GM23338 (cell line): ENCODE measurements around the gene CSNK1E. TPM values are rescaled to one million over a fixed set of nuclear protein-coding genes. Genes with fewer than 3 reads are reported as not detected.

Source experiments
- ATAC-seq: fragments of 200-7000 bp; cut with Tn5 transposase; 3 replicates; pipeline ENCODE4 v1.9.1; 2020
- DNase-seq: peaks from one replicate; pipeline ENCODE4 v3.0.0-alpha.2; 2015; ENCODE audit warnings: low spot score
- H2AFZ ChIP-seq: fragments of 200-600 bp; sonication (generic); 2 replicates; pipeline ENCODE4 v1.8.0; 2016; ENCODE audit warnings: antibody characterized with exemption, mild to moderate bottlenecking, moderate library complexity
- H3F3A ChIP-seq: fragments of 200-600 bp; sonication (generic); replicated peaks from 2 replicates; pipeline ENCODE4 v1.8.0; 2017; ENCODE audit warnings: antibody characterized with exemption, mixed run types, low read depth
- H3K27ac ChIP-seq: fragments of 200-600 bp; sonication (generic); 2 replicates; pipeline ENCODE4 v1.6.1; 2016; ENCODE audit warnings: low read depth
- H3K27me3 ChIP-seq: fragments of 200-600 bp; sonication (generic); 2 replicates; pipeline ENCODE4 v1.8.0; 2016; ENCODE audit warnings: mild to moderate bottlenecking, mixed run types, moderate library complexity; ENCODE audit not compliant: insufficient read depth
- H3K36me3 ChIP-seq: fragments of 200-600 bp; sonication (generic); 2 replicates; pipeline ENCODE4 v1.8.0; 2016; ENCODE audit warnings: mild to moderate bottlenecking; ENCODE audit not compliant: insufficient read depth
- H3K4me1 ChIP-seq: fragments of 200-600 bp; sonication (generic); 2 replicates; pipeline ENCODE4 v1.8.0; 2016; ENCODE audit warnings: mild to moderate bottlenecking, moderate library complexity; ENCODE audit not compliant: insufficient read depth
- H3K4me2 ChIP-seq: fragments of 200-600 bp; sonication (generic); 2 replicates; pipeline ENCODE4 v1.7.1; 2017; ENCODE audit warnings: mixed run types
- H3K4me3 ChIP-seq: fragments of 200-600 bp; sonication (generic); 2 replicates; pipeline ENCODE4 v1.6.1; 2016; ENCODE audit warnings: mixed run types
- H3K79me2 ChIP-seq: fragments of 200-600 bp; sonication (generic); replicated peaks from 2 replicates; pipeline ENCODE4 v1.8.0; 2017; ENCODE audit warnings: mild to moderate bottlenecking; ENCODE audit not compliant: insufficient read depth
- H3K9me2 ChIP-seq: fragments of 200-600 bp; sonication (generic); 2 replicates; pipeline ENCODE4 v1.8.0; 2017; ENCODE audit not compliant: insufficient read depth
- H4K20me1 ChIP-seq: fragments of 200-600 bp; sonication (generic); replicated peaks from 2 replicates; pipeline ENCODE4 v1.8.0; 2017; ENCODE audit warnings: mild to moderate bottlenecking; ENCODE audit not compliant: insufficient read depth
- H3K27ac Mint-ChIP-seq: 2 replicates; pipeline ENCODE4 v1.8.0; 2020; ENCODE audit warnings: inconsistent platforms, mild to moderate bottlenecking, moderate library complexity, mixed read lengths
- H3K27me3 Mint-ChIP-seq: 3 replicates; pipeline ENCODE4 v1.8.0; 2022; ENCODE audit warnings: low read depth, mild to moderate bottlenecking, moderate library complexity, mixed read lengths, inconsistent platforms; ENCODE audit not compliant: insufficient read depth, poor library complexity
- H3K36me3 Mint-ChIP-seq: 3 replicates; pipeline ENCODE4 v1.8.0; 2021; ENCODE audit warnings: low read depth, mild to moderate bottlenecking, inconsistent platforms, moderate library complexity, mixed read lengths
- H3K4me1 Mint-ChIP-seq: 3 replicates; pipeline ENCODE4 v1.8.0; 2020; ENCODE audit warnings: mild to moderate bottlenecking, inconsistent platforms, mixed read lengths
- H3K4me3 Mint-ChIP-seq: 3 replicates; pipeline ENCODE4 v1.8.0; 2021; ENCODE audit warnings: moderate library complexity, mild to moderate bottlenecking, inconsistent platforms, mixed read lengths
- H3K9me3 Mint-ChIP-seq: 3 replicates; pipeline ENCODE4 v1.8.0; 2020; ENCODE audit warnings: moderate library complexity, mild to moderate bottlenecking, inconsistent platforms, mixed read lengths
- CREB1 ChIP-seq: fragments of 250-450 bp; sonication (Bioruptor Pico); IDR thresholded peaks from 2 replicates; pipeline ENCODE4 v1.5.0; 2020; ENCODE audit warnings: low read depth, mild to moderate bottlenecking, moderate library complexity
- EZH2 ChIP-seq: fragments of 200-600 bp; sonication (generic); IDR thresholded peaks from one replicate; pipeline ENCODE4 v1.8.0; 2017; ENCODE audit warnings: antibody characterized with exemption, mild to moderate bottlenecking, low read depth; ENCODE audit not compliant: unreplicated experiment
- EZH2phosphoT487 ChIP-seq: fragments of 200-600 bp; sonication (generic); IDR thresholded peaks from one replicate; pipeline ENCODE4 v1.8.1; 2018; ENCODE audit warnings: antibody characterized with exemption; ENCODE audit not compliant: unreplicated experiment
- JUNB ChIP-seq: IDR thresholded peaks from one replicate; pipeline ENCODE4 v1.6.1; 2016; ENCODE audit warnings: antibody characterized with exemption; ENCODE audit not compliant: unreplicated experiment
- NANOG ChIP-seq: IDR thresholded peaks from 2 replicates; pipeline ENCODE4 v1.6.1; 2016; ENCODE audit warnings: antibody characterized with exemption, borderline replicate concordance
- POLR2AphosphoS5 ChIP-seq: IDR thresholded peaks from 2 replicates; pipeline ENCODE4 v1.6.1; 2016; ENCODE audit warnings: antibody characterized with exemption, low read depth
- STAT1 ChIP-seq: IDR thresholded peaks from one replicate; pipeline ENCODE4 v1.6.1; 2016; ENCODE audit warnings: antibody characterized with exemption; ENCODE audit not compliant: unreplicated experiment
- ZNF114 ChIP-seq: fragments of 250-450 bp; sonication (Bioruptor Pico); IDR thresholded peaks from 2 replicates; pipeline ENCODE4 v1.5.0; 2020; ENCODE audit warnings: mild to moderate bottlenecking, moderate library complexity
- ZNF331 ChIP-seq: fragments of 250-450 bp; sonication (Bioruptor Pico); IDR thresholded peaks from 2 replicates; pipeline ENCODE4 v1.5.0; 2020; ENCODE audit warnings: low read depth, mild to moderate bottlenecking, moderate library complexity
- polyA plus RNA-seq: library from polyadenylated mRNA; unstranded; fragments of >200 nt; fragmentation: Nextera tagmentation; extraction: Ambion mirVana; gene quantifications from 2 replicates; pipeline ENCODE4 v1.2.1, GENCODE V29; 2016
- total RNA-seq: library from RNA; depleted of rRNA; stranded (reverse); fragments of >200 nt; shearing (Covaris generic); gene quantifications from 2 replicates; pipeline ENCODE4 v1.2.3, GENCODE V29; 2014
- TF ChIP-seq, protein P1 (sequence below), 2 experiments: fragments of 200-600 bp in 1 of 2; sonication (generic) in 1 of 2; conservative IDR thresholded peaks; 2 replicates each; pipeline versions ENCODE4 v1.5.1 to v1.6.1; 2016 to 2017; ENCODE audit warnings: antibody characterized with exemption in 2 of 2, low read depth in 2 of 2, mild to moderate bottlenecking in 2 of 2, moderate library complexity in 1 of 2
- TF ChIP-seq, protein P2 (sequence below): fragments of 250-450 bp; sonication (Bioruptor Pico); IDR thresholded peaks from 2 replicates; pipeline ENCODE4 v1.5.0; 2020; ENCODE audit warnings: mild to moderate bottlenecking, moderate library complexity
- TF ChIP-seq, protein P3 (sequence below): IDR thresholded peaks from 2 replicates; pipeline ENCODE4 v1.6.1; 2016; ENCODE audit warnings: antibody characterized with exemption
- TF ChIP-seq, protein P4 (sequence below): IDR thresholded peaks from one replicate; pipeline ENCODE4 v1.6.1; 2018; ENCODE audit warnings: antibody characterized with exemption; ENCODE audit not compliant: unreplicated experiment

CSNK1E gene
- total and polyA plus RNA-seq, 2 experiments from 2014 or later: 180 to 259 TPM

DNA sequence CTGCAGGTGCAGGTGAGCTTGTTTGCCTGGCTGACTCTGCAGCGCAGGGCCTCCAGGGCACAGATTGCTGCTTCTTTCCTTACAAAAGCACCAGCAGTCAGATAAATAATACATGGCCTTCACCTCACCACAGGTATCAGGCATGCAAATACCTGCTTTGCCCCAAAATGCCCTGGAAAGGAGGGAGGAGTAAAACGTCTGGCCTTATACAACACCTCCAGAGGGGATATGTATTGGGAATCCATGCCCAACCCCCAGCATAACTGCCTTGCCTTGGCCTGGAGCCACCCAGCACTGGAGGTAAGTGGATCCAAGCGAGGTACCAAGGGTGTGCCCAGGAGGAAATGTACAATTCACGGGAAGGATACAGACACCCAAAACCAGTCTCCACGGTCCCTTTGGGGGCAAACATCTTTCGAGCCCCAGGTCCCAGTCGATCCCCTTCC, 45.3 kb downstream of the CSNK1E start:
- Mint-ChIP-seq H3K36me3 (0 out of 3 replicates have a peak, but pooled peaks cover 2% of the 10 kb centered on the region), H3K27me3 (peaks cover 24% of the 10 kb centered on the region), H3K4me3 (peak overlapping the region; percentile 92), H3K27ac (peak overlapping the region; percentile 67; the same call in 1 of the 2 replicates), H3K9me3 (no peaks in the 10 kb centered on the region), H3K4me1 (peaks cover 41% of the 10 kb centered on the region)
- Histone ChIP-seq H3K4me3 (peak overlapping the region; percentile 75), H3K36me3 (no peaks in the 10 kb centered on the region), H4K20me1 (peaks cover 44% of the 10 kb centered on the region), H3K4me2 (peak overlapping the region; percentile 95), H3K27ac (no peak overlapping the region), H2AFZ (no peak overlapping the region), H3K4me1 (peaks cover 18% of the 10 kb centered on the region), H3K27me3 (peaks cover 9% of the 10 kb centered on the region; the same call in 1 of the 2 replicates), H3K79me2 (peaks cover 56% of the 10 kb centered on the region), H3K9me2 (no peaks in the 10 kb centered on the region), H3F3A (peaks cover 15% of the 10 kb centered on the region)
- peak; percentile 75 for DNase-seq
- no peak for TF ChIP-seq POLR2AphosphoS5
- TF ChIP-seq, protein P1, sequence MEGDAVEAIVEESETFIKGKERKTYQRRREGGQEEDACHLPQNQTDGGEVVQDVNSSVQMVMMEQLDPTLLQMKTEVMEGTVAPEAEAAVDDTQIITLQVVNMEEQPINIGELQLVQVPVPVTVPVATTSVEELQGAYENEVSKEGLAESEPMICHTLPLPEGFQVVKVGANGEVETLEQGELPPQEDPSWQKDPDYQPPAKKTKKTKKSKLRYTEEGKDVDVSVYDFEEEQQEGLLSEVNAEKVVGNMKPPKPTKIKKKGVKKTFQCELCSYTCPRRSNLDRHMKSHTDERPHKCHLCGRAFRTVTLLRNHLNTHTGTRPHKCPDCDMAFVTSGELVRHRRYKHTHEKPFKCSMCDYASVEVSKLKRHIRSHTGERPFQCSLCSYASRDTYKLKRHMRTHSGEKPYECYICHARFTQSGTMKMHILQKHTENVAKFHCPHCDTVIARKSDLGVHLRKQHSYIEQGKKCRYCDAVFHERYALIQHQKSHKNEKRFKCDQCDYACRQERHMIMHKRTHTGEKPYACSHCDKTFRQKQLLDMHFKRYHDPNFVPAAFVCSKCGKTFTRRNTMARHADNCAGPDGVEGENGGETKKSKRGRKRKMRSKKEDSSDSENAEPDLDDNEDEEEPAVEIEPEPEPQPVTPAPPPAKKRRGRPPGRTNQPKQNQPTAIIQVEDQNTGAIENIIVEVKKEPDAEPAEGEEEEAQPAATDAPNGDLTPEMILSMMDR (conservative IDR thresholded peaks at IDR 0.05; ENCODE audit: low read depth in 2 of 2): no peak
- no peak for TF ChIP-seq CREB1 (CRISPR knock-in tag)
- TF ChIP-seq, protein P2, sequence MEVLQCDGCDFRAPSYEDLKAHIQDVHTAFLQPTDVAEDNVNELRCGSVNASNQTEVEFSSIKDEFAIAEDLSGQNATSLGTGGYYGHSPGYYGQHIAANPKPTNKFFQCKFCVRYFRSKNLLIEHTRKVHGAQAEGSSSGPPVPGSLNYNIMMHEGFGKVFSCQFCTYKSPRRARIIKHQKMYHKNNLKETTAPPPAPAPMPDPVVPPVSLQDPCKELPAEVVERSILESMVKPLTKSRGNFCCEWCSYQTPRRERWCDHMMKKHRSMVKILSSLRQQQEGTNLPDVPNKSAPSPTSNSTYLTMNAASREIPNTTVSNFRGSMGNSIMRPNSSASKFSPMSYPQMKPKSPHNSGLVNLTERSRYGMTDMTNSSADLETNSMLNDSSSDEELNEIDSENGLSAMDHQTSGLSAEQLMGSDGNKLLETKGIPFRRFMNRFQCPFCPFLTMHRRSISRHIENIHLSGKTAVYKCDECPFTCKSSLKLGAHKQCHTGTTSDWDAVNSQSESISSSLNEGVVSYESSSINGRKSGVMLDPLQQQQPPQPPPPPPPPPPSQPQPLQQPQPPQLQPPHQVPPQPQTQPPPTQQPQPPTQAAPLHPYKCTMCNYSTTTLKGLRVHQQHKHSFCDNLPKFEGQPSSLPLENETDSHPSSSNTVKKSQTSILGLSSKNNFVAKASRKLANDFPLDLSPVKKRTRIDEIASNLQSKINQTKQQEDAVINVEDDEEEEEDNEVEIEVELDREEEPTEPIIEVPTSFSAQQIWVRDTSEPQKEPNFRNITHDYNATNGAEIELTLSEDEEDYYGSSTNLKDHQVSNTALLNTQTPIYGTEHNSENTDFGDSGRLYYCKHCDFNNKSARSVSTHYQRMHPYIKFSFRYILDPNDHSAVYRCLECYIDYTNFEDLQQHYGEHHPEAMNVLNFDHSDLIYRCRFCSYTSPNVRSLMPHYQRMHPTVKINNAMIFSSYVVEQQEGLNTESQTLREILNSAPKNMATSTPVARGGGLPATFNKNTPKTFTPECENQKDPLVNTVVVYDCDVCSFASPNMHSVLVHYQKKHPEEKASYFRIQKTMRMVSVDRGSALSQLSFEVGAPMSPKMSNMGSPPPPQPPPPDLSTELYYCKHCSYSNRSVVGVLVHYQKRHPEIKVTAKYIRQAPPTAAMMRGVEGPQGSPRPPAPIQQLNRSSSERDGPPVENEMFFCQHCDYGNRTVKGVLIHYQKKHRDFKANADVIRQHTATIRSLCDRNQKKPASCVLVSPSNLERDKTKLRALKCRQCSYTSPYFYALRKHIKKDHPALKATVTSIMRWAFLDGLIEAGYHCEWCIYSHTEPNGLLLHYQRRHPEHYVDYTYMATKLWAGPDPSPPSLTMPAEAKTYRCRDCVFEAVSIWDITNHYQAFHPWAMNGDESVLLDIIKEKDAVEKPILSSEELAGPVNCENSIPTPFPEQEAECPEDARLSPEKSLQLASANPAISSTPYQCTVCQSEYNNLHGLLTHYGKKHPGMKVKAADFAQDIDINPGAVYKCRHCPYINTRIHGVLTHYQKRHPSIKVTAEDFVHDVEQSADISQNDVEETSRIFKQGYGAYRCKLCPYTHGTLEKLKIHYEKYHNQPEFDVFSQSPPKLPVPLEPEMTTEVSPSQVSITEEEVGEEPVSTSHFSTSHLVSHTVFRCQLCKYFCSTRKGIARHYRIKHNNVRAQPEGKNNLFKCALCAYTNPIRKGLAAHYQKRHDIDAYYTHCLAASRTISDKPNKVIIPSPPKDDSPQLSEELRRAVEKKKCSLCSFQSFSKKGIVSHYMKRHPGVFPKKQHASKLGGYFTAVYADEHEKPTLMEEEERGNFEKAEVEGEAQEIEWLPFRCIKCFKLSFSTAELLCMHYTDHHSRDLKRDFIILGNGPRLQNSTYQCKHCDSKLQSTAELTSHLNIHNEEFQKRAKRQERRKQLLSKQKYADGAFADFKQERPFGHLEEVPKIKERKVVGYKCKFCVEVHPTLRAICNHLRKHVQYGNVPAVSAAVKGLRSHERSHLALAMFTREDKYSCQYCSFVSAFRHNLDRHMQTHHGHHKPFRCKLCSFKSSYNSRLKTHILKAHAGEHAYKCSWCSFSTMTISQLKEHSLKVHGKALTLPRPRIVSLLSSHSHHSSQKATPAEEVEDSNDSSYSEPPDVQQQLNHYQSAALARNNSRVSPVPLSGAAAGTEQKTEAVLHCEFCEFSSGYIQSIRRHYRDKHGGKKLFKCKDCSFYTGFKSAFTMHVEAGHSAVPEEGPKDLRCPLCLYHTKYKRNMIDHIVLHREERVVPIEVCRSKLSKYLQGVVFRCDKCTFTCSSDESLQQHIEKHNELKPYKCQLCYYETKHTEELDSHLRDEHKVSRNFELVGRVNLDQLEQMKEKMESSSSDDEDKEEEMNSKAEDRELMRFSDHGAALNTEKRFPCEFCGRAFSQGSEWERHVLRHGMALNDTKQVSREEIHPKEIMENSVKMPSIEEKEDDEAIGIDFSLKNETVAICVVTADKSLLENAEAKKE (CRISPR knock-in tag): no peak
- no peak for TF ChIP-seq EZH2
- no peak for TF ChIP-seq ZNF331 (CRISPR knock-in tag)
- no peak for TF ChIP-seq STAT1
- TF ChIP-seq JUNB: no peak
- TF ChIP-seq ZNF114 (CRISPR knock-in tag): no peak
- TF ChIP-seq, protein P3, sequence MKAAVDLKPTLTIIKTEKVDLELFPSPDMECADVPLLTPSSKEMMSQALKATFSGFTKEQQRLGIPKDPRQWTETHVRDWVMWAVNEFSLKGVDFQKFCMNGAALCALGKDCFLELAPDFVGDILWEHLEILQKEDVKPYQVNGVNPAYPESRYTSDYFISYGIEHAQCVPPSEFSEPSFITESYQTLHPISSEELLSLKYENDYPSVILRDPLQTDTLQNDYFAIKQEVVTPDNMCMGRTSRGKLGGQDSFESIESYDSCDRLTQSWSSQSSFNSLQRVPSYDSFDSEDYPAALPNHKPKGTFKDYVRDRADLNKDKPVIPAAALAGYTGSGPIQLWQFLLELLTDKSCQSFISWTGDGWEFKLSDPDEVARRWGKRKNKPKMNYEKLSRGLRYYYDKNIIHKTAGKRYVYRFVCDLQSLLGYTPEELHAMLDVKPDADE: no peak
- TF ChIP-seq EZH2phosphoT487: no peak
- no peak for TF ChIP-seq NANOG
- TF ChIP-seq, protein P4, sequence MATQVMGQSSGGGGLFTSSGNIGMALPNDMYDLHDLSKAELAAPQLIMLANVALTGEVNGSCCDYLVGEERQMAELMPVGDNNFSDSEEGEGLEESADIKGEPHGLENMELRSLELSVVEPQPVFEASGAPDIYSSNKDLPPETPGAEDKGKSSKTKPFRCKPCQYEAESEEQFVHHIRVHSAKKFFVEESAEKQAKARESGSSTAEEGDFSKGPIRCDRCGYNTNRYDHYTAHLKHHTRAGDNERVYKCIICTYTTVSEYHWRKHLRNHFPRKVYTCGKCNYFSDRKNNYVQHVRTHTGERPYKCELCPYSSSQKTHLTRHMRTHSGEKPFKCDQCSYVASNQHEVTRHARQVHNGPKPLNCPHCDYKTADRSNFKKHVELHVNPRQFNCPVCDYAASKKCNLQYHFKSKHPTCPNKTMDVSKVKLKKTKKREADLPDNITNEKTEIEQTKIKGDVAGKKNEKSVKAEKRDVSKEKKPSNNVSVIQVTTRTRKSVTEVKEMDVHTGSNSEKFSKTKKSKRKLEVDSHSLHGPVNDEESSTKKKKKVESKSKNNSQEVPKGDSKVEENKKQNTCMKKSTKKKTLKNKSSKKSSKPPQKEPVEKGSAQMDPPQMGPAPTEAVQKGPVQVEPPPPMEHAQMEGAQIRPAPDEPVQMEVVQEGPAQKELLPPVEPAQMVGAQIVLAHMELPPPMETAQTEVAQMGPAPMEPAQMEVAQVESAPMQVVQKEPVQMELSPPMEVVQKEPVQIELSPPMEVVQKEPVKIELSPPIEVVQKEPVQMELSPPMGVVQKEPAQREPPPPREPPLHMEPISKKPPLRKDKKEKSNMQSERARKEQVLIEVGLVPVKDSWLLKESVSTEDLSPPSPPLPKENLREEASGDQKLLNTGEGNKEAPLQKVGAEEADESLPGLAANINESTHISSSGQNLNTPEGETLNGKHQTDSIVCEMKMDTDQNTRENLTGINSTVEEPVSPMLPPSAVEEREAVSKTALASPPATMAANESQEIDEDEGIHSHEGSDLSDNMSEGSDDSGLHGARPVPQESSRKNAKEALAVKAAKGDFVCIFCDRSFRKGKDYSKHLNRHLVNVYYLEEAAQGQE: no peak
- peak; percentile 64 for ATAC-seq
